K562 (cell line): Measurements from ENCODE around the gene ZCCHC3. TPM values are rescaled to one million over a fixed set of nuclear protein-coding genes. Genes with fewer than 3 reads are reported as not detected.
"Not testable (repeated sequence)": the region's sequence is repeated elsewhere in the genome, so short reads cannot be mapped to it uniquely, and the experiment has no call there.

Source experiments
- ATAC-seq: fragments of 200-7000 bp; cut with Tn5 transposase; 3 replicates; pipeline ENCODE4 v1.9.1; 2020; ENCODE audit warnings: moderate library complexity
- BruUV-seq: library from RNA; stranded (reverse); fragments of 400-500 nt; replicated peaks from 2 replicates; lab custom pipeline; 2021; lab: Mats Ljungman, UMichigan
- CTCF ChIA-PET: fragments of 300-600 bp; formaldehyde crosslinking; extraction: SDS; loops from one replicate; lab custom pipeline; 2021; ENCODE audit warnings: low intra/inter-chr PET ratio; lab: Yijun Ruan, JAX
- POLR2A ChIA-PET: fragments of 300-600, 350-650 bp; sonication (Branson Sonifier 250); formaldehyde crosslinking; extraction: SDS; loops from one replicate; lab custom pipeline; 2021; ENCODE audit warnings: antibody characterized with exemption, inconsistent platforms; lab: Yijun Ruan, JAX
- DNase-seq, 4 experiments: peaks; one replicate each; pipeline versions ENCODE4 v3.0.0 to v3.0.0-alpha.2; 2011 to 2018; ENCODE audit warnings: low spot score in 3 of 4, mixed read lengths in 3 of 4; ENCODE audit errors: extremely low read depth in 1 of 4
- FAIRE-seq: peaks from 2 replicates; lab custom pipeline; 2011; peaks lifted over from hg19 to GRCh38; lab: Jason Lieb, UNC
- H2AFZ ChIP-seq: 2 replicates; pipeline ENCODE4 v1.6.0; 2011; ENCODE audit warnings: low read depth, low read length, control low read depth, inconsistent platforms
- H3K27ac ChIP-seq: fragments of 200-600 bp; 3 replicates; pipeline ENCODE4 v1.8.0; 2011; ENCODE audit warnings: low read depth, mild to moderate bottlenecking, control low read depth, inconsistent platforms, low read length, moderate library complexity, mixed read lengths; ENCODE audit errors: extremely low read depth
- H3K27me3 ChIP-seq, 2 experiments: fragments of 300-600 bp in 1 of 2; 2 replicates in 1 of 2; 3 replicates in 1 of 2; pipeline versions ENCODE4 v1.6.0 to v1.8.0; 2011; ENCODE audit warnings: inconsistent platforms in 2 of 2, low read length in 2 of 2, mild to moderate bottlenecking in 1 of 2, mixed read lengths in 1 of 2, moderate library complexity in 1 of 2; ENCODE audit not compliant: control insufficient read depth in 2 of 2, insufficient read depth in 2 of 2
- H3K36me3 ChIP-seq: fragments of 300-600 bp; 3 replicates; pipeline ENCODE4 v1.8.0; 2011; ENCODE audit warnings: mild to moderate bottlenecking, low read length, inconsistent platforms; ENCODE audit not compliant: control insufficient read depth, insufficient read depth
- H3K4me1 ChIP-seq, 2 experiments: fragments of 200-600 bp in 1 of 2; replicated peaks in 1 of 2; 2 replicates in 1 of 2; 3 replicates in 1 of 2; pipeline versions ENCODE4 v1.5.1 to v1.8.0; 2011; ENCODE audit warnings: inconsistent platforms in 2 of 2, low read length in 2 of 2, mild to moderate bottlenecking in 1 of 2, mixed read lengths in 1 of 2, moderate library complexity in 1 of 2; ENCODE audit not compliant: control insufficient read depth in 2 of 2, insufficient read depth in 2 of 2
- H3K4me2 ChIP-seq: 2 replicates; pipeline ENCODE4 v1.6.1; 2011; ENCODE audit warnings: low read length, control low read depth, inconsistent platforms, mixed read lengths; ENCODE audit not compliant: insufficient read depth
- H3K4me3 ChIP-seq: fragments of 200-600 bp; sonication (generic), shearing (Covaris generic); 2 replicates; pipeline ENCODE4 v1.5.1; 2016; ENCODE audit warnings: control low read depth, inconsistent platforms
- H3K79me2 ChIP-seq: fragments of 200-600 bp; 3 replicates; pipeline ENCODE4 v1.8.0; 2011; ENCODE audit warnings: low read length, inconsistent platforms; ENCODE audit not compliant: control insufficient read depth, insufficient read depth
- H3K9ac ChIP-seq, 2 experiments: 2 replicates each; pipeline versions ENCODE4 v1.6.0 to v1.6.1; 2011; ENCODE audit warnings: low read depth in 2 of 2, low read length in 2 of 2, control low read depth in 1 of 2, inconsistent platforms in 1 of 2, mild to moderate bottlenecking in 1 of 2, mixed read lengths in 1 of 2; ENCODE audit not compliant: insufficient read depth in 1 of 2
- H3K9me1 ChIP-seq: one replicate; pipeline ENCODE4 v1.6.0; 2011; ENCODE audit warnings: inconsistent platforms, mild to moderate bottlenecking, low read length, moderate library complexity; ENCODE audit not compliant: control insufficient read depth, insufficient read depth
- H3K9me3 ChIP-seq: replicated peaks from 2 replicates; pipeline ENCODE4 v1.5.1; 2011; ENCODE audit warnings: low read depth, low read length, inconsistent platforms; ENCODE audit not compliant: control insufficient read depth, insufficient read depth
- H4K20me1 ChIP-seq: replicated peaks from 2 replicates; pipeline ENCODE4 v1.6.1; 2011; ENCODE audit warnings: low read length, inconsistent platforms, mixed read lengths; ENCODE audit not compliant: control insufficient read depth, insufficient read depth
- CCAR2 ChIP-seq: fragments of 200-400 bp; formaldehyde crosslinking; IDR thresholded peaks from 2 replicates; pipeline ENCODE4 v1.6.1; 2017; ENCODE audit warnings: mild to moderate bottlenecking, low read depth, low read length
- NR2C1 ChIP-seq, 2 experiments: fragments of 450-650 bp; IDR thresholded peaks; 2 replicates each; pipeline ENCODE4 v1.6.1; 2017; ENCODE audit warnings: mild to moderate bottlenecking in 2 of 2, antibody characterized with exemption in 1 of 2, inconsistent platforms in 1 of 2, missing compliant biosample characterization in 1 of 2, missing genetic modification characterization in 1 of 2
- NR2F6 ChIP-seq: fragments of 450-650 bp; formaldehyde crosslinking; IDR thresholded peaks from 2 replicates; pipeline ENCODE4 v1.4.0; 2020; ENCODE audit warnings: mild to moderate bottlenecking
- PHF8 ChIP-seq: fragments of 200-600 bp; sonication (generic); IDR thresholded peaks from 2 replicates; pipeline ENCODE4 v1.6.1; 2012; ENCODE audit warnings: mixed run types, mild to moderate bottlenecking, inconsistent platforms, low read length, moderate library complexity, borderline replicate concordance
- RBM25 ChIP-seq: fragments of 200-400 bp; formaldehyde crosslinking; IDR thresholded peaks from 2 replicates; pipeline ENCODE4 v1.6.1; 2018; ENCODE audit warnings: low read length, low read depth, moderate library complexity; ENCODE audit not compliant: severe bottlenecking
- TCF7 ChIP-seq: sonication (generic); IDR thresholded peaks from 2 replicates; pipeline ENCODE4 v1.6.1; 2016; ENCODE audit warnings: antibody characterized with exemption, borderline replicate concordance
- U2AF2 ChIP-seq: fragments of 200-400 bp; formaldehyde crosslinking; optimal IDR thresholded peaks from 2 replicates; pipeline ENCODE3; 2017; ENCODE audit warnings: low read depth, mild to moderate bottlenecking, low read length
- ZNF121 ChIP-seq: sonication (generic); formaldehyde crosslinking; conservative IDR thresholded peaks from 2 replicates; pipeline ENCODE4 v1.8.0; 2022; ENCODE audit warnings: missing genetic modification reagents
- WGBS: fragments of 100-300 bp; shearing (Covaris generic); methylation state at CpG from one replicate; pipeline ENCODE4 v1.1.6; 2016; ENCODE audit warnings: low coverage, mixed read lengths; ENCODE audit not compliant: insufficient coverage; ENCODE audit errors: missing lambda C conversion rate; 5-methylcytosine and 5-hydroxymethylcytosine counted together
- in situ Hi-C: fragments of 300-500 bp; cut with MboI; formaldehyde crosslinking; loops from 4 replicates; pipeline ENCODE4 v1.15.0; 2018; ENCODE audit warnings: inconsistent platforms, mixed read lengths
- intact Hi-C: fragments of 100-400 bp; cut with micrococcal nuclease; formaldehyde crosslinking; loops from 2 replicates; pipeline ENCODE4 v1.14.2; 2022
- polyA plus RNA-seq, 8 experiments: library from polyadenylated mRNA; depleted of rRNA in 4 of 8; stranded (reverse) in 5 of 8; unstranded in 3 of 8; fragments of >200 nt; fragmentation: Nextera tagmentation in 2 of 8; fragmentation: Illumina TruSeq in 1 of 8; extraction: Ambion mirVana in 2 of 8; extraction: Trizol in 1 of 8; gene quantifications; 2 replicates each; pipeline versions ENCODE4 v1.2.1 to v1.2.3, GENCODE V29; 2011 to 2014; ENCODE audit warnings: inconsistent platforms in 1 of 8, missing spikeins in 1 of 8
- total RNA-seq, 7 experiments: library from RNA; depleted of rRNA in 6 of 7; stranded (reverse); fragments of >200 nt in 6 of 7; fragmentation: Illumina TruSeq in 2 of 7; extraction: Trizol in 2 of 7; gene quantifications; 2 replicates each; pipeline versions ENCODE4 v1.2.1 to v1.2.3, GENCODE V29; 2011 to 2021; ENCODE audit warnings: low replicate concordance in 1 of 7
- TF ChIP-seq, protein P1 (sequence below), 2 experiments: IDR thresholded peaks in 1 of 2; conservative IDR thresholded peaks in 1 of 2; 2 replicates each; pipeline ENCODE4 v1.6.1; 2016; ENCODE audit warnings: low read depth in 2 of 2, mild to moderate bottlenecking in 1 of 2, missing compliant biosample characterization in 1 of 2, missing genetic modification characterization in 1 of 2, moderate library complexity in 1 of 2

ZCCHC3 gene
- total and polyA plus RNA-seq, 9 of the 15 experiments (the other 6 are each of a cell fraction or from before 2014, with no cell fraction given) = 2.8 to 23.3 (median 16.5) TPM

DNA sequence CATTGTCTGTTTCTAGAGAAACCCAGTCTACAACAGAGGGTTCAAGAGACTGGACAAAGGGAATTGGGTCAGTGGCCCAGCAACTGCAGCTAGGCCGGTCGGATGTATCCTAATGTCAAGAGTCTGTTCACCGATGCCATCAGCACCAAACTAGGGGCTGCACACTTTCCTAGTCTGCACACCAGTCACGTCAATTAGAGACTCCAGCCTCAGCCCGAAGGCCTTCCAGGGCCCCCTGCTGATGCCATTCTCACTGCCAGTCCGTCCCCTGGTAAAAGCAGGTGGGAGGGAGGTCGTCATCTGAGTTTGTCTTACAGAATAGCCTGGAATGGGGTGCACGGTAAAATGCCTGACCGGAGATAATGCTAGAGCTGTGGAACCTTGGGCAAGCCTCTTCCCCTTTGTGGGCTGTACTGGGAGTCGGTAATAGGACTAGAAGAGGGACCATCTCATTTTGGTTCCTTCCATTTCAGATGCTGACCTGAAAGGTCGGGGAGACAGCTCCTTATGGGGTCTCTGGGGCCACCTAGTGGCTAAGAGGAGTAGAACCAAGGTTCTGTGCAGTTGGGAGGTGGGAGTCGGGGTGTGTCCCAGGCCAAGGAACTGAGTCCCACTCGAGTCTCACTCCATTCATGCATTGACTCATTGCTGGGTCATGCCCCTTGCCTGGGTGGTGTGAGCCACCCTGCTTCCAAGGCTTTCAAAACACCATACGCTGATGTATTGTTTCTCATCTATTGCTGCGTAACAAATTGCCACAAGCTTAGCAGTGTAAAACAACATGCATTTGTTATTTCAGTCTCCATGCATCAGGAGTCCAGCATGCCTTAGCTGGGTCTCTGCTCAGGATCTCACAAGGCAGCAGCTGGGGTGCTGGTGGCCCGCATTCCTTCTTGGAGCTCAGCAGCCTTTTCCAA is 33.1 kb downstream of the ZCCHC3 start (continued):
- TF ChIP-seq, protein P1, sequence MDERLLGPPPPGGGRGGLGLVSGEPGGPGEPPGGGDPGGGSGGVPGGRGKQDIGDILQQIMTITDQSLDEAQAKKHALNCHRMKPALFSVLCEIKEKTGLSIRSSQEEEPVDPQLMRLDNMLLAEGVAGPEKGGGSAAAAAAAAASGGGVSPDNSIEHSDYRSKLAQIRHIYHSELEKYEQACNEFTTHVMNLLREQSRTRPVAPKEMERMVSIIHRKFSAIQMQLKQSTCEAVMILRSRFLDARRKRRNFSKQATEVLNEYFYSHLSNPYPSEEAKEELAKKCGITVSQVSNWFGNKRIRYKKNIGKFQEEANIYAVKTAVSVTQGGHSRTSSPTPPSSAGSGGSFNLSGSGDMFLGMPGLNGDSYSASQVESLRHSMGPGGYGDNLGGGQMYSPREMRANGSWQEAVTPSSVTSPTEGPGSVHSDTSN (CRISPR knock-in tag; IDR thresholded peaks at IDR 0.05; ENCODE audit: low read depth) = no peak
- TF ChIP-seq, protein P1 (tag; conservative IDR thresholded peaks at IDR 0.05; ENCODE audit: low read depth) = no peak
- peak; percentile 34; the same call in 1 of the 2 replicates for TF ChIP-seq NR2C1 (IDR thresholded peaks at IDR 0.05)
- 0 out of 2 replicates have a peak, but pooled peaks have one; percentile 19 for TF ChIP-seq NR2C1 (tag; IDR thresholded peaks at IDR 0.05)

DNA sequence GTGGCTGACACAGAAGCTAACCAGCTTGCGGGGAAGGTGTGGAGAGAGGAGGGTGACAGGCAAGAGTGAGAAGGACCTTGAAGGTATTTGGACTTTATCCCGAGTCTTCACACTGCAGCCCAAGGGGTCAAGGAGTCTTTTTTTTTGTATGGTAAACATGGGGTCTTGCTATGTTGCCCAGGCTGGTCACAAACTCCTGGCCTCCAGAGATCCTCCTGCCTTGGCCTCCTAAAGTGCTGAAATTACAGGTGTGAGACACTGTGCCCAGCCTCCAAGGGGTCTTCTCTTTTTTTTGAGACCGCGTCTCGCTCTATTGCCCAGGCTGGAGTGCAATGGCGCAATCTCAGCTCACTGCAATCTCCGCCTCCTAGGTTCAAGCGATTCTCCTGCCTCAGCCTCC is 37.2 kb downstream of the ZCCHC3 start:
- no TSS peak for BruUV-seq
- intact Hi-C loops = no loop called here
- 76% methylated on average over 2 of the region's 8 CpGs for WGBS

DNA sequence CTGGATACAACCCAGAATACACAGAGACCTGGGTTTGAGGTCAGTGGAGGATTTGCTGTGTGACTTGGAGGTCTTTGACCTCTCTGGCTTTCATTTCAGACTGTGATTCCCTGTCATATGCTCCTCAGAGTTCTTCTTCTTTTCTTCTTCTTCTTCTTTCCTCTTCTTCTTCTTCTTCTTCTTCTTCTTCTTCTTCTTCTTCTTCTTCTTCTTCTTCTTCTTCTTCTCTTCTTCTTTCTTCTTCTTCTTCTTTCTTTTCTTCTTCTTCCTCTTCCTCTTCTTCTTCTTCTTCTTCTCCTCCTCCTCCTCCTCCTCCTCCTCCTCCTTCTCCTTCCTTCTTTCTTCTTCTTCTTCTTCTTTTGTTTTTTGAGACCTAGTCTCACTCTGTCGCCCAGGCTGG is 38.7 kb downstream of the ZCCHC3 start:
- H3K27ac ChIP-seq, H3K9ac ChIP-seq, BruUV-seq, ATAC-seq, H3K4me3 ChIP-seq, DNase-seq, H3K9me1 ChIP-seq, FAIRE-seq, H3K27me3 ChIP-seq, H3K36me3 ChIP-seq, H2AFZ ChIP-seq, H3K4me2 ChIP-seq, H3K4me1 ChIP-seq, CTCF ChIA-PET, intact Hi-C loops, H3K79me2 ChIP-seq, H3K9me3 ChIP-seq, H4K20me1 ChIP-seq, in situ Hi-C loops: not testable (repeated sequence)
- POLR2A ChIA-PET = interaction anchor here (1.1 kb wide), 1 partner anchor 124 kb away, joined by 3 read pairs; no protein-coding TSS in a partner anchor
- no CpG with 5 or more reads among the region's 1 CpG for WGBS

More for the DNA sequence above, 37.2 kb downstream of the ZCCHC3 start:
- Histone ChIP-seq H3K4me1 (peaks cover 7 to 8% of the 10 kb centered on the region in 2 experiments; a peak in 4 of 5 replicates), H3K27ac (no peak overlapping the region), H3K9ac (no peak overlapping the region), H3K9me1 (peaks cover 3% of the 10 kb centered on the region), H3K9me3 (no peaks in the 10 kb centered on the region), H3K27me3 (no peaks in the 10 kb centered on the region), H3K36me3 (peaks cover 11% of the 10 kb centered on the region; the same call in 1 of the 3 replicates), H3K79me2 (peaks cover 7% of the 10 kb centered on the region; the same call in 1 of the 3 replicates), H3K4me2 (no peak overlapping the region), H3K4me3 (no peak overlapping the region), H2AFZ (no peak overlapping the region), H4K20me1 (peaks cover 8% of the 10 kb centered on the region; the same call in 1 of the 2 replicates)
- DNase-seq = no peak
- peak; percentile 91 for TF ChIP-seq ZNF121 (CRISPR knock-in tag)
- no peak for TF ChIP-seq TCF7
- TF ChIP-seq PHF8 = no peak
- no peak for TF ChIP-seq CCAR2
- no peak for TF ChIP-seq NR2F6 (CRISPR knock-in tag)
- no peak for TF ChIP-seq U2AF2
- peak; percentile 37 for TF ChIP-seq RBM25
- ATAC-seq = no peak
- ChIA-PET POLR2A (no interaction called here), CTCF (no interaction called here)
- in situ Hi-C loops = no loop called here
- FAIRE-seq = no peak
